Astrocyte of the spinal cord (primary cell): Measurements from ENCODE around the gene LEKR1.

Experiments
- DNase-seq: peaks from one replicate; pipeline ENCODE4 v3.0.0; 2011; ENCODE audit warnings: low read depth, low spot score
- H3K4me3 ChIP-seq: 2 replicates; pipeline ENCODE4 v1.5.1; 2011; ENCODE audit warnings: low read depth, mild to moderate bottlenecking, low read length, moderate library complexity
- in situ Hi-C: cut with HindIII; loops from 2 replicates; pipeline ENCODE4 v1.10.0; 2017; ENCODE audit warnings: low sequenced_read_pairs
- TF ChIP-seq, protein P1 (sequence below): IDR thresholded peaks from 2 replicates; pipeline ENCODE4 v1.5.1; 2012; ENCODE audit warnings: low read depth, mild to moderate bottlenecking, low read length, inconsistent platforms

LEKR1 gene

DNA sequence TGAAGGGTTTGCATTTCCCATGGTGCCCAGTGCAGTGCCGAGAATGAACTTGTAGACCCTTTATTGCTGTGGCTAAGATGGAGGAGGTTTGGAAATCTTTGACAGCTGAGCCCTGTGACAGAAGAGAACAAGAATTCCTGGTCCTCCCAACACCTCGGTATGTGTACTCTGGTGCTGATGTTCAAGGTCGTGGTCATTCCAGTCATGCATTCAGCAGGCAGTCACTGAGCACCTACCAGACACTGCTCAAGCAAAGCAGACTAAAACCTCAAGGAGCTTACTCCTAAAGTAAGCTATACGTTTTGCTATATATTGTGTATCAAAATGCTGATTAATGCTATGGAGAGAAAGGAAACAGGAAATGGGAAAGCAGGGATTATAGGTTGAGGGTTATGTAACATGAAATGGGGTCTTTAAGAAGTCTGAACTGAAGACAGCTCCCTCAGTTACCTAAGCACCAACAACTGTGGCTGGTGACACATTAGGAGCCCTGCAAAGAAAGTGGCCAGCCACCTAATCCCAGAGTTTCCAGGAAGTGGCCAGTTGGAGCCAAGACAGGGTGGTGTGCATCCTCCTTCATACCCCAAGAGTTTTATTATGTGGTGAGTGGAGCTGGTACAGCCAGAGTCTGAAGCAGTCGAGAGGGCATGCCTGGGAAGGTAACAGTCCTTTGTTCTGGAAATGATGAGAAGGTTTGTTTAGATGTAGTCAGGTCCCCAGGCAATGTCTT is 268.8 kb downstream of the LEKR1 start:
- no peak overlapping the region for H3K4me3 ChIP-seq
- DNase-seq, result no peak
- in situ Hi-C loops, result loop anchor here (25.0 kb wide), 1 partner anchor 408 kb away; no protein-coding TSS in a partner anchor
- TF ChIP-seq, protein P1, sequence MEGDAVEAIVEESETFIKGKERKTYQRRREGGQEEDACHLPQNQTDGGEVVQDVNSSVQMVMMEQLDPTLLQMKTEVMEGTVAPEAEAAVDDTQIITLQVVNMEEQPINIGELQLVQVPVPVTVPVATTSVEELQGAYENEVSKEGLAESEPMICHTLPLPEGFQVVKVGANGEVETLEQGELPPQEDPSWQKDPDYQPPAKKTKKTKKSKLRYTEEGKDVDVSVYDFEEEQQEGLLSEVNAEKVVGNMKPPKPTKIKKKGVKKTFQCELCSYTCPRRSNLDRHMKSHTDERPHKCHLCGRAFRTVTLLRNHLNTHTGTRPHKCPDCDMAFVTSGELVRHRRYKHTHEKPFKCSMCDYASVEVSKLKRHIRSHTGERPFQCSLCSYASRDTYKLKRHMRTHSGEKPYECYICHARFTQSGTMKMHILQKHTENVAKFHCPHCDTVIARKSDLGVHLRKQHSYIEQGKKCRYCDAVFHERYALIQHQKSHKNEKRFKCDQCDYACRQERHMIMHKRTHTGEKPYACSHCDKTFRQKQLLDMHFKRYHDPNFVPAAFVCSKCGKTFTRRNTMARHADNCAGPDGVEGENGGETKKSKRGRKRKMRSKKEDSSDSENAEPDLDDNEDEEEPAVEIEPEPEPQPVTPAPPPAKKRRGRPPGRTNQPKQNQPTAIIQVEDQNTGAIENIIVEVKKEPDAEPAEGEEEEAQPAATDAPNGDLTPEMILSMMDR, result no peak
